ENCODE data around the gene ACVRL1.

ACVRL1 gene

GRCh38 chr12:51908876-51909592 lies 1.7 kb downstream of the ACVRL1 start:
- DNase-seq (ENCODE audit: low spot score) = no peak
- TF ChIP-seq, protein P1, sequence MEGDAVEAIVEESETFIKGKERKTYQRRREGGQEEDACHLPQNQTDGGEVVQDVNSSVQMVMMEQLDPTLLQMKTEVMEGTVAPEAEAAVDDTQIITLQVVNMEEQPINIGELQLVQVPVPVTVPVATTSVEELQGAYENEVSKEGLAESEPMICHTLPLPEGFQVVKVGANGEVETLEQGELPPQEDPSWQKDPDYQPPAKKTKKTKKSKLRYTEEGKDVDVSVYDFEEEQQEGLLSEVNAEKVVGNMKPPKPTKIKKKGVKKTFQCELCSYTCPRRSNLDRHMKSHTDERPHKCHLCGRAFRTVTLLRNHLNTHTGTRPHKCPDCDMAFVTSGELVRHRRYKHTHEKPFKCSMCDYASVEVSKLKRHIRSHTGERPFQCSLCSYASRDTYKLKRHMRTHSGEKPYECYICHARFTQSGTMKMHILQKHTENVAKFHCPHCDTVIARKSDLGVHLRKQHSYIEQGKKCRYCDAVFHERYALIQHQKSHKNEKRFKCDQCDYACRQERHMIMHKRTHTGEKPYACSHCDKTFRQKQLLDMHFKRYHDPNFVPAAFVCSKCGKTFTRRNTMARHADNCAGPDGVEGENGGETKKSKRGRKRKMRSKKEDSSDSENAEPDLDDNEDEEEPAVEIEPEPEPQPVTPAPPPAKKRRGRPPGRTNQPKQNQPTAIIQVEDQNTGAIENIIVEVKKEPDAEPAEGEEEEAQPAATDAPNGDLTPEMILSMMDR (IDR thresholded peaks at IDR 0.05; ENCODE audit: extremely low read depth, missing control alignments) = no peak

GRCh38 chr12:51910168-51910567 lies 2.9 kb downstream of the ACVRL1 start:
- TF ChIP-seq, protein P1 (IDR thresholded peaks at IDR 0.05; ENCODE audit: extremely low read depth, missing control alignments) = no peak
- no peak for DNase-seq (ENCODE audit: low spot score)

- no peak for DNase-seq (ENCODE audit: low spot score)
- TF ChIP-seq, protein P1 (IDR thresholded peaks at IDR 0.05; ENCODE audit: extremely low read depth, missing control alignments) = no peak
These were observed 3.4 kb downstream of the ACVRL1 start for GRCh38 chr12:51910691-51911090.

DNA sequence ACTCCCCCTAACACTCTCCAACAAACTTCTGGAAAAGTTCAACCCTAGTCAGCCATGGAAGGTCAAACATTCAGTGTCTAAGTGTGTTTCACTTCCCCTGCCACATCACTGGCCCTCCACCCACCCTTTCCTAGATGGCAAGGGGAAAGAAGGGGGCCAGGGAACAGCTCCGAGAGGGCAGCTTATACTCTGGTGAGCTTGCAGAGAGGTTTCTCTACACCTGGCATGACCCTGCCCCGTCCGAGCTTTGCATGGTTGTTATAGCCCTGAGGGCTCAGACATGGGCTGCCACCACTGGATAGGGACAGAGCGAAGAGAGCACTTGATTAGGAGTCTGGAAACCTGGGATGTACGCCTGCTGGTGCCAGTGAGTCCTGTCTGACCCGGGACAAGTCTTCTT lies 4.0 kb downstream of the ACVRL1 start:
- no peak for DNase-seq (ENCODE audit: low spot score)
- TF ChIP-seq, protein P1 (IDR thresholded peaks at IDR 0.05; ENCODE audit: extremely low read depth, missing control alignments) = no peak

GRCh38 chr12:51911788-51912711 lies 4.7 kb downstream of the ACVRL1 start:
- DNase-seq (ENCODE audit: low spot score) = no peak

GRCh38 chr12:51913071-51914033 lies 6.0 kb downstream of the ACVRL1 start:
- TF ChIP-seq, protein P1 (IDR thresholded peaks at IDR 0.05; ENCODE audit: extremely low read depth, missing control alignments) = no peak
- no peak for DNase-seq (ENCODE audit: low spot score)

More at GRCh38 chr12:51911788-51912711, 4.7 kb downstream of the ACVRL1 start:
- TF ChIP-seq, protein P1 (IDR thresholded peaks at IDR 0.05; ENCODE audit: extremely low read depth, missing control alignments) = no peak
